Measurements from ENCODE around the gene LCK. TPM values are rescaled to one million over a fixed set of nuclear protein-coding genes. Genes with fewer than 3 reads are reported as not detected.

LCK gene
- total and polyA plus RNA-seq, 2 donors (not counting 3 experiments of a cell fraction or from before 2014, with no cell fraction given), result 0.06 TPM; not detected in 1

DNA sequence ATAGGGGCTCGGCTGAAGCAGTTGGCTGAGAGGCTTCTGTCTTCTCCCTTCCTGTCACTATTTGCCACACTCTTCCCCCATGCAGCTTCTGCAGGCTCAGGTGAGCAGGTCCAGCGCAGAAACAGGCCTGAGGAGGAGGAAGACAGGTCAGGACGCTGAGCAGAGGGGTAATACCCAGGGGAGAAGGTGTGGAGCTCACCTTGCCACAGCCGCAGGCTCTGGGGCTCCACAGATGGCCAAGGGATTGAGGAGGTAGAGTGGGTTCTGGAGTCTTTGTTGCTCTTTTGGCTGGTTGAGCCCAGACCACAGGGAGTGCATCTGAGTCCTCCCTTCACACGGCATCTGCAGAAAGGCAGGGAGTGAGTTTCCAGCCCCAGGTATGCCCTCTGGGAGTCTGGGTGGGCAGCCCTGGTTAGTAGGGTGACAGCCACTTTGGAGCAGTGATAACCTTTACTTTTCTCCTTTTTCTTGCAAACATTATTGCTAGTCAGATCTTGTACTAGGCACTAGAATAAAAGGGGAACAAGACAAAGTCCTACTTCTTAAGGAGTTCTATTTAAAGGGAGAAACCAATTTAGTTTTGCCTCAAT lies 19.1 kb upstream of the LCK start:
- no TSS peak for BruUV-seq (replicated peaks)
- dilution Hi-C loops (cut with MboI; ENCODE audit: extremely low pct_ligation_motif_present, low sequenced_read_pairs), result no loop called here
- peaks cover 7 to 30% of the 10 kb centered on the region in 2 experiments for H3K36me3 ChIP-seq (ENCODE audit: control insufficient read depth in 2 of 2, extremely low read depth in 1 of 2, insufficient read depth in 2 of 2, low read length in 2 of 2)
- H3K4me2 ChIP-seq (ENCODE audit: insufficient read depth, low read length), result no peak overlapping the region
- H3K4me1 ChIP-seq (ENCODE audit: control insufficient read depth, extremely low read depth, insufficient read depth, low read length), result peaks cover 8% of the 10 kb centered on the region
- no peaks in the 10 kb centered on the region for H4K20me1 ChIP-seq (replicated peaks; ENCODE audit: control insufficient read depth, extremely low read depth, insufficient read depth, low read length)
- no peak overlapping the region for H3K4me3 ChIP-seq (replicated peaks in 1 of 3; ENCODE audit: insufficient read depth in 1 of 3, low read depth in 1 of 3, low read length in 3 of 3)
- ChIA-PET CTCF (interaction anchor here (1.0 to 2.7 kb wide), 5 partner anchors 9 to 84 kb away, joined by 3 to 13 read pairs (median 4); no protein-coding TSS in a partner anchor), POLR2A (interaction anchor here (0.6 to 1.2 kb wide), 2 partner anchors 104 to 120 kb away, joined by 4 to 5 read pairs; partner anchors contain the start of gene MARCKSL1)
- TF ChIP-seq EZH2 (IDR thresholded peaks at IDR 0.05; ENCODE audit: borderline replicate concordance, low read depth, low read length, severe bottlenecking) (no peak), GATA2 (IDR thresholded peaks at IDR 0.05; ENCODE audit: insufficient read depth, insufficient read length, low read depth, low read length) (no peak), CTCF (IDR thresholded peaks at IDR 0.05; ENCODE audit: extremely low read depth in 1 of 2, insufficient read depth in 1 of 2, low read depth in 1 of 2, low read length in 2 of 2) (no peak), MYC (IDR thresholded peaks at IDR 0.05; ENCODE audit: low read depth, low read length) (no peak), POLR2AphosphoS5 (IDR thresholded peaks at IDR 0.05; ENCODE audit: insufficient read depth, low read depth, low read length) (no peak), FOS (IDR thresholded peaks at IDR 0.05; ENCODE audit: borderline replicate concordance, insufficient read depth, low read length) (no peak), JUN (IDR thresholded peaks at IDR 0.05; ENCODE audit: borderline replicate concordance, insufficient read depth, insufficient read length, low read depth) (no peak), POLR2A (IDR thresholded peaks at IDR 0.05; ENCODE audit: low read depth, low read length) (no peak), MAX (IDR thresholded peaks at IDR 0.05; ENCODE audit: insufficient read depth, insufficient read length) (no peak)
- no peak overlapping the region for H2AFZ ChIP-seq (ENCODE audit: low read depth, low read length)
- H3K9me3 ChIP-seq (replicated peaks; ENCODE audit: control insufficient read depth, insufficient read depth, low read length), result no peaks in the 10 kb centered on the region
- FAIRE-seq (no peak), DNase-seq (ENCODE audit: low read depth, low spot score) (no peak)
- no peaks in the 10 kb centered on the region for H3K9me1 ChIP-seq (replicated peaks; ENCODE audit: control insufficient read depth, extremely low read depth, insufficient read depth, low read length)
- H3K9ac ChIP-seq (replicated peaks; ENCODE audit: extremely low read depth, insufficient read depth, low read length), result no peak overlapping the region
- H3K27ac ChIP-seq (ENCODE audit: insufficient read depth, low read depth, low read length), result no peak overlapping the region
- no peaks in the 10 kb centered on the region for H3K27me3 ChIP-seq (ENCODE audit: control insufficient read depth in 2 of 2, insufficient read depth in 2 of 2, low read length in 2 of 2)
- intact Hi-C loops (cut with micrococcal nuclease), result no loop called here
- no peaks in the 10 kb centered on the region for H3K79me2 ChIP-seq (ENCODE audit: control insufficient read depth, insufficient read depth, low read length)
